GM18909 (cell line): Measurements from ENCODE around the gene SLC6A7.

Source experiments
- ATAC-seq: cut with Tn5 transposase; IDR thresholded peaks from one replicate; pipeline ENCODE4 v1.9.1; 2021; ENCODE audit warnings: mild to moderate bottlenecking; ENCODE audit not compliant: unreplicated experiment, poor library complexity

Gene SLC6A7

DNA sequence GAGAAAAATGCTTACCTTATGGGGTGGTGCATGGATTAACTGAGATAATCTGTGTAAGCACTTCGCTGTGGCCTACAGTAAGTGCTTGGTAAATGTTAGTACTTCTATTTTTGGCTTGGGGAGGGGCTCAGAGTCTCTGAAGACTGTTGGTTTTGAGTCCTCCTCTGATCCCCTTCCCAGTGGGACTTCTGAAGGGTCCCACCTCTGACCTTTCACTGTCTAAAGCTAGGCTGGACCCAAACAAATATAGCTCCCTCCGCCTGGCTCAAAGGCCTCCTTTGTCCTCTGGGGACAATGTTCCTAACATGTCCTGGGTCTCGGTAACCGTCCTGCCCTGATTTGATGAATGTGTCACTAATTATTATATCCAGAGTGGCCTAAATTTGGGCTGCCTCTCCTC lies 64.9 kb downstream of the SLC6A7 start:
- ATAC-seq: no peak

DNA sequence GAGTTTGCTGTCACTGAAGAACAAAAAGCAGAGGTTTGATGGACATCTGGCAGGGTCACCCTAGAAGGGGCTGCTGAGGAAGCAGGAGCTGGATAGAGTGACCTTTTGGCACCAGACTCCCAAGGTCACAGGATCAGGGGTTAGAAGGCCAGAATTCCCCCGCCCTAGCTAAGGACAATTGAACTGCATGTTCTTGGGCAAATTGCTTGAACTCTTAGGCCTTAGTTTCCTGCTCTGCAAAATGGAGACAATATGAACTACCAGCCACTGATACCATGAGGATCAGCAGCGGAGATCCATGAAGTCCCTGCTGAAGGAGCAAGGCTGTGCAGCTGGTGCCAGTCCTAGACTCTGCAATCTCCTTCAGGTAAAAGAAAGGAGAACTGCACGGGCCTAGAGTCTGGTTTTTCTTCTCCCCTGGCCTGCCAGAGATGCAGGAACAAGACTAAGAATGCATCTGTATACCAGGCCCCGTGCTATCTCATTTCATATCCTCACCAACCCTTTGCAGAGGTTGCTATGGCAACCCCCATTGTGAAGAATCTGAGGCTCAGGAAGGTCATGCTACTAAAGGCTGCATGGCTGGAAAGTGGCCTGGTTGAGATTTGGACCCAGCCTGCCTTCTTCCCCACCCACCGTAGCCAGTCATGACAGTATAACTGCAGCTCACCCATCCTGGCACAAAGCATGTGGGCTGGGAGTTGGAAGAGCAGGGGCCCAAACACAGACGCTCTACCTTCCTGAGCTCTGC lies 66.0 kb downstream of the SLC6A7 start:
- no peak for ATAC-seq

DNA sequence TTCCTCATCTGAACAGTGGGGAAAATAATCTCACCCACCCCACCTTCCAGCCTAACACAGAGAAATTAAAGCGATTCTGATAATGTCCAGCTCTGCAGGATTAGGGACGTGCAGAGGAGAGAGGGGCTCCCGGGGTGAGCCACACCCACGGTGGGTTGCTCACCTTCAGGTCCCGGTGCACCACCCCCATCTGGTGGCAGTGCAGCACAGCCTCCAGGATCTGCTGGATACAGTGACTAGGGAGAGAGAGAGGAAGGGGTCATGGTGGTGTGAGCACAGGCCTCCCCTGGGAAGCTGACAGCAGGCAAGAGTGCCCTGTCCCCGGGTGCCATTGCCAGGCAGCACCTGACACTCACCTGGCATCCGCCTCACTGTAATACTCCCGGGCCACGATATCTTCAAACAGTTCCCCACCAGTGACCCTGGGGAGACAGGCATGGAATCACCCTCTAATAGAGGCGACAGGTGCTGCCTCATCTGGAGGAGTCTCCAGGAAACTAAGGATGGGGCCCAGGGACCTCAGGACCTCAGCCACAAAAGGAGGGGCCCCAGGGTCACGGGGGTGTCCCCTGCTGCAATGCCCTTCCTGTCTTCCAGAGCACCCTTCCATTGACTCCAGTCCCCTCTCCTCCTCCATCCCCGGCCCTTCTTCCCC lies 66.7 kb downstream of the SLC6A7 start:
- no peak for ATAC-seq

DNA sequence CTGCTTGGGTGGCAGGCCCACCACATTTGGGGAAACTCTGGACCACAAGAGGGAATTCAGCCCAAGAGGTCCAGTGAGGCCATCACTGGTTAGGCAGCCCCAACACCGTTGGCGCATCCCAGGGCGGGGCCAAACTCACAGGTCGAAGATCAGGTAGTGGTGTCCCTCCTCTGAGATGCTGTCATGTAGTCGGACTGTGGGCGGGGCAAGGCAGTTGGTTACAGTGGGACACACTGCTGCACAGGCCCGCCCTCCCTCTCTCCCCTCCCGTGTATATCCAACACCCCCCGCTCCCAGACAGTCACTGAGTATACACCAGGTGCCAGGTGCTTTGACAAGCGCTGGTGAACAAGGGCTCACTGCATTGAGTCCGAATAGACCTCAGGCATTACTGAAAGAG lies 67.6 kb downstream of the SLC6A7 start:
- ATAC-seq: no peak

DNA sequence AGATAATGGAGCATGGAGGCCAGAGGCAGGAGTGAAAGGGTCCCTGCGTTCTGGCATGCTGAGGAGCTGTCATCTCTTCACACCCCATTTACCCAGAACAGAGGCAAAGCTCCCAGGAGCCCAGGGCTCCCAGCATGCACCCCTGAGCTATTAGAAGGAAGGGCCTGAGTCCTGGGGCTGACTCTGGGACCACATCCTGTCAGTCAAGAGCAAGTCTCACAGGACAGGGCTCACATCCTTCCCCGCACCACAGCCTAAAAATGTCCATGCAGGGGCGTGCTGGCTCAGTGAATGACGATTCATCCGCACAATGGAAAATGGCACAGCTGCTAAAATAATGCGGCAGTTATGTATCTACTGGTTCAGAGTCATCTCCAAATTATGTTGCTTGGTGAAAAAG lies 68.3 kb downstream of the SLC6A7 start:
- ATAC-seq: no peak
